GM19455 (cell line): ENCODE data around the gene ACAT1.
A peak's percentile ranks its signal among the peaks of the same experiment; 100 is the strongest.
"Not testable (repeated sequence)": the region's sequence is repeated elsewhere in the genome, so short reads cannot be mapped to it uniquely, and the experiment has no call there.

Source experiments
- ATAC-seq: cut with Tn5 transposase; IDR thresholded peaks from one replicate; pipeline ENCODE4 v1.9.1; 2021; ENCODE audit not compliant: unreplicated experiment

The ACAT1 gene

DNA sequence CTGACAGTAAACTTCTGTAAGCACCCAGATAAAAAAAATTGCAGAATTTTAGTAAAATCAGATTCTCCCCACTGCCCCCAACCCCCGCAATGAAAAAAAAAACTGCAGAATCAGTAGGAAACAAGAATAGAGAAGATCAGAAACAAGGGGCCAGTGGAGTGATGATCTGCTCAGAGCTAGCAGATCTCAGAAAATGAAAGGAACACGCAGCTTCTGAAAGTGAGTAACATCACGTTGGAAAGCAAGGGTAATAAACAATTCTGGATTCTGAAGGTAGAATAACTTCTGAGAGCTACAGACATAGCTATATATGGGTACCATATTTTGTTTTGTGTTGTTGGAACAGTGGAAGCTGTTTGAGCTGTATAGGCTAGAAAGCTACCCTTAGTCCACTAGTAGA lies 23.2 kb downstream of the ACAT1 start:
- no peak for ATAC-seq

DNA sequence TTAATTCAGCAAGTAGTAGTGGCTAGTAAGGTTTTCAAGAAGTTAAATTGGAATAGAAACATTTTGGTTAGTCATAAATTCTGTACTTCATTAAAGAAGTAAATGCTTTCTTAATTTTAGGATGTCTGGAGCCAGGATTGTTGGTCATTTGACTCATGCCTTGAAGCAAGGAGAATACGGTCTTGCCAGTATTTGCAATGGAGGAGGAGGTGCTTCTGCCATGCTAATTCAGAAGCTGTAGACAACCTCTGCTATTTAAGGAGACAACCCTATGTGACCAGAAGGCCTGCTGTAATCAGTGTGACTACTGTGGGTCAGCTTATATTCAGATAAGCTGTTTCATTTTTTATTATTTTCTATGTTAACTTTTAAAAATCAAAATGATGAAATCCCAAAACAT lies 25.8 kb downstream of the ACAT1 start:
- no peak for ATAC-seq

DNA sequence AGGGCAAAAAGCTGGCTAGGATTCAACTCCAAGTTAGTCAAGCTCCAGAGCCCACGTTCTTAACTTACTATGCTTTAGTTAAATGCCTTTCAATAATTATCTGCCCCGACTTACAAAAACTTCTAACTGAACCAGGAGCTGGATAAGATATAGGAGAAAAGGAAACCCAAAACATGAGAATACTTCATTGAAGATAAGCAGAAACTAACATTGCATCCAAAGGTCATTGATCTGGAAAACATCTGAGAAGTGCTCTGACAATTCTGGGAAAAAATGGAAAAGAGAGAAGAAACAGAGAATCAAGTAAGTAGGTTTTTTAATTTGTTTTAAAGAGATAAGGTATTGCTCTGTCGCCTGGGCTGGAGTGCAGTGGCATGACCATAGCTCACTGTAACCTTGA lies 27.2 kb downstream of the ACAT1 start:
- ATAC-seq: no peak

DNA sequence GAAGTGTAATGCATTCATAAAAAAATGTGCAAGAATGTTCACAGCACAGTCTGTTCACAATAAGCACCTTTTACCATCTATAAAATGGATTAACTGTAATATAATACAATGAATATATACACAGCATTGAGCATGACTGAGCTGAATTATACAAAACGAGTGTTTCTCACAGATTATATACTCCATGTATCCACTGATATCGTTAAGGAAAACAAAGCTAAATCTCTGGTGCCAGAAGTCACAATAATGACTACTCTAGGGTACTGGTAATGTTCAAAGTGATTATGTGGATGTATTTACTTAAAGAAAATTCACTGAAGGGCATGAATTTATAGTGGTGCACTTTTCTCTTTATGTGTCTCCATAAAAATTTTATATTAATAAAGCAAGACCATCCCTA lies 33.2 kb downstream of the ACAT1 start:
- ATAC-seq: no peak

DNA sequence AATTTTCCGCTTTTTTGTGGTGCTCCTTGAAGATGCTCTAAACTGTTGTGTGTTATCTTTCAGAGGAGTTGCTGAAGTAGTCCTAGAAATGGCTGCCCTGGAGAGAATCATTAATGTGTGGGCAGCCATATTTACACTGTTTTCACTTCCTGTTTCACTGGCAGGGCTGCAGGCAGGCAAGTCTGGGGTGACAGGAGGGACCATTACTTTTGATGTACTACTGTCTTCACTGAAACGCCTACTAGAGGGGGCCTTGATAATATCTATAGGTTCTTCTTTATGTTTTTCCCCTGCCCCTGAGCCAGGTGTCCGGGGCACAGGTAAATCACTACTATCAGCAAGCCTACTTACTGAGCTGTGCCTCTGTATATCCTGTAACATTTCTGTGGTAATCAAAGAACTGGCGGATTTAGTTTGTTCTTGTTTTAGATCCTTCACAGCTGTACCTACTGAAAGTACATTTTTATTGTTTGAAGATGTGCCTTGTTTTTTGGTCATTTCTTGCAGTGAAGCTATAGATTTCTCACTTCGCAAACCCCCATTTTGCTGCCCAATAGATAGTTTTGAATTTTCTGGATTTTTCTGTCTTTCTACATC lies 39.7 kb downstream of the ACAT1 start:
- ATAC-seq: peak; percentile 98

DNA sequence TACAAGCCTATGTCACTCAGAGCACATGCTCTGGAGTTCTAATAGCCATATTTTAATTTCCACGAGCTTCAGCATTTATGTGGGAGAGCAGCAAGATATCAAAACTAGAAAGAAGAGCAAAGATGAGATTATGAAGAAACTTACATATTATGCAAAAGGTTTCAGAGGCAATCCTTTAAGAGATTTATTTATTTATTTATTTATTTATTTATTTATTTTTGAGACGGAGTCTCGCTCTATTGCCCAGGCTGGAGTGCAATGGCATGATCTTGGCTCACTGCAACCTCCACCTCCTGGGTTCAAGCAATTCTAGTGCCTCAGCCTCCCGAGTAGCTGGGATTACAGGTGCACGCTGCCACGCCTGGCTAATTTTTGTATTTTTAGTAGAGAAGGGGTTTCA lies 41.5 kb downstream of the ACAT1 start:
- not testable (repeated sequence) for ATAC-seq

DNA sequence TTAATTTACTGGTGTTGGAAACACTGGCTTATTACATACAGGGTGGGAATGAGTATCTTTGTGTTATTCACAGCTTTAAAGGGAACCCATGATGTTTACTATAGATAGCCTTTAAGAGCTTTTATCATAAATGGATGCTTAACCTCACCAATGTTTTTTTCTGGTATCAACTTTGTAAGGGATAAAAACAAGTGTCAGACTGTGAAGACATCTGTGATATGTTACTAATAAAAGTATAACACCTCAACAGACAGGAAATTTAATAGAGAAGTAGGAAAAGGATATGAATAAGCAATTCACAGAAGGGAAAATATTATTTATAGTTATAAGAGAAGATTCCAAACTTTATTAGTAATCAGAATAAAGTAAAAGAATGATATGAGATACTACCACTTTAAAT lies 46.3 kb downstream of the ACAT1 start:
- no peak for ATAC-seq

DNA sequence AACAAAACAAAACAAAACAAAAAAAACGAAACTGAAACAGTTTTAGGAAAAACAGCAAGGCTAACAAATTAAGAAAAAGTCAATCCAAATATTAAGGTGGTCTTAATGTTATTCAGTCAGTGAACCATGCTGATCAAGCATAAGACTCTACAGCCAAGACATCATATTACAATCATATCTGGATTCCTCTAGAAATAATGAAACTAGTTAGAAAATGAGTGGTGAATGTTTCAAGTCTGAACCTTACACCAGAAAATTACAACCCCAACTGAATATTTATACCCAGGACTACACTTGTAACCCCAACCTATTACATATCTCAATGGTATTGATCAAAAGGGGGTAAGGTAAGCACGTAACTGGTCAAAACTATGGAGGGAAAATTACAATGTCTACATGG lies 48.8 kb downstream of the ACAT1 start:
- no peak for ATAC-seq

DNA sequence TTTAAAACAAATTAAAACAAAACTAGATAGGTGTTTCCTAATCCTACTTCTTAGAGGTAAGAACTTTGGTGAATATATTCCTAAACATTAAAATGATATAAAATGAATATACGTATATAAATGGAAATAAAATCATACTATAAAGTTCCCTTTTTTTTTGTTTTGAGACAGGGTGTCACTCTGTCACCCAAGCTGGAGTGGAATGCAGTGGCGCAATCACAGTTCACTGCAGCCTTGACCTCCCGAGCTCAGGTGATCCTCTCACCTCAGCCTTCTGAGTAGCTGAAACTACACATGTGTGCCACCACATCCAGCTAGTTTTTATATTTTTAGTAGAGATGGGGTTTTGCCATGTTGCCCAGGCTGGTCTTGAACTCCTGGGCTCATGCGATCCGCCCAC lies 56.2 kb downstream of the ACAT1 start:
- ATAC-seq: no peak

DNA sequence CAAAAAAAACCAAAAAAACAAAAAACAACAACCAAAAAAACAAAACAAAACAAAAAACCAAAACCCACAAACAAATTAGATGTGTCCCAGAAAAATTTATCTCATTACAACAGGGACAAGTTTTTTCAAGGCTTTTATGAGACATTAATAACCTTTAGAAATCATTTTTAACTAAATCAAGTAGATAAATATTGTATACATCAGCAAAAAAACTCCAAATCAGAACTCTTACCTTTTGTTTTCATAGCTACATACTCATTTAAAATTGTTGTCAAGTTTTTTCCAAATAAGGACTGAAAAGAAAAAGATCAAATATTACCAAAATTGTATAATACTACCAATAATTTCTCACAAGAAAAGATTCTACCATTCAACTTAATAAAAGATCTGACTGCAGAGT lies 72.4 kb downstream of the ACAT1 start:
- no peak for ATAC-seq

DNA sequence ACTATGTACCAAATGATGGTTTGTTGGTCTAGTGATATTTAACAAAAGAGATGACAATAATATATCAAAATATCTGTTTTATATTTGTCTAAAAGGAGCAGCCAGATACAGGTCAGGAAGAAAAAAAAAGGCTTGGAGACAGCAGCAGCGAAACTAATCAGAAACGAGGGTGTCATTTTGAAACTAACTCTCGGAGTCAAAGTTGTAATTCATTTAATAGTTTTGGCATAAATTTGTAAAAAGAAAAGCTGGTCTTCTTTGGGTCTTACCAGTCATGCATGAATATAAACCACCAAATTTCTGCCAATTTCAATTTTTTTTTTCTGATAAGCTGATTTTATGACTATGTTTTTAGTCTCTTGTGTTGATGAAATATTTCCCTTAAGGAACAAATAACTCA lies 75.5 kb downstream of the ACAT1 start:
- ATAC-seq: no peak
